HAP-1 (cell line): ENCODE data around the gene XYLT1.

ENCODE experiments used
- DNase-seq, 2 experiments: peaks; one replicate each; pipeline ENCODE4 v3.0.0-alpha.2; 2016 to 2020; ENCODE audit warnings: low spot score in 2 of 2
- H3K27me3 ChIP-seq: fragments of 250-450 bp; sonication (Bioruptor Pico); 2 replicates; pipeline ENCODE4 v1.5.1; 2020; ENCODE audit warnings: low read depth, mild to moderate bottlenecking, moderate library complexity
- H3K36me3 ChIP-seq: fragments of 250-450 bp; sonication (Bioruptor Pico); replicated peaks from 2 replicates; pipeline ENCODE4 v1.5.1; 2020; ENCODE audit warnings: mild to moderate bottlenecking
- H3K4me1 ChIP-seq: fragments of 250-450 bp; sonication (Bioruptor Pico); 2 replicates; pipeline ENCODE4 v1.5.1; 2020; ENCODE audit warnings: mild to moderate bottlenecking
- H3K4me3 ChIP-seq: fragments of 250-450 bp; sonication (Bioruptor Pico); 2 replicates; pipeline ENCODE4 v1.5.1; 2020; ENCODE audit warnings: mild to moderate bottlenecking, moderate library complexity
- H3K9me3 ChIP-seq: fragments of 250-450 bp; sonication (Bioruptor Pico); 2 replicates; pipeline ENCODE4 v1.5.1; 2020; ENCODE audit warnings: mild to moderate bottlenecking, moderate library complexity
- in situ Hi-C: fragments of 300-500 bp; cut with MboI; formaldehyde crosslinking; loops from 3 replicates; pipeline ENCODE4 v1.14.3; 2020; ENCODE audit warnings: low sequenced_read_pairs, inconsistent platforms, mixed read lengths

Gene XYLT1

DNA sequence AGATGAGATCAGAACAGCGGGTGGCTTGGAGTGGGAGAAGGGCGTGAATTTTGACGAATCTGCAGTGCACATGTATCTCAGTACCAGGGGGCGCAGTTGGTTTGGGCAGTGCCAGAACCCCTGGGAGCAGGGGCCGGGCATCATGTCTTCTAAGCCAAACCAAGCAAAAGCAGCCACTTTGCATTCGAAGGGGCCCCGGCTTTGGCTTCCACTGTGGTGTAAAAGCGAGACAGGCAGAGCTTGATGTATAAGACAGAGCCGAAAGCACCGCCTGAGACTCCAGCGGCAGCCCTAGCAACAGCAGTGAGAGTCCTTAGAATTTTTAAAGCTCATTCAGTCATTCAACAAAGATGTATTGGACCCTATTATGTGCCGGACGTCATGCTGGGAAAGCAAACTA, 3.8 kb upstream of the XYLT1 start:
- DNase-seq, result no peak
- in situ Hi-C loops, result no loop called here
- H3K27me3 ChIP-seq, result peaks cover 6% of the 10 kb centered on the region
- H3K36me3 ChIP-seq, result no peaks in the 10 kb centered on the region
- no peaks in the 10 kb centered on the region for H3K4me1 ChIP-seq
- no peak overlapping the region for H3K4me3 ChIP-seq
- no peaks in the 10 kb centered on the region for H3K9me3 ChIP-seq

DNA sequence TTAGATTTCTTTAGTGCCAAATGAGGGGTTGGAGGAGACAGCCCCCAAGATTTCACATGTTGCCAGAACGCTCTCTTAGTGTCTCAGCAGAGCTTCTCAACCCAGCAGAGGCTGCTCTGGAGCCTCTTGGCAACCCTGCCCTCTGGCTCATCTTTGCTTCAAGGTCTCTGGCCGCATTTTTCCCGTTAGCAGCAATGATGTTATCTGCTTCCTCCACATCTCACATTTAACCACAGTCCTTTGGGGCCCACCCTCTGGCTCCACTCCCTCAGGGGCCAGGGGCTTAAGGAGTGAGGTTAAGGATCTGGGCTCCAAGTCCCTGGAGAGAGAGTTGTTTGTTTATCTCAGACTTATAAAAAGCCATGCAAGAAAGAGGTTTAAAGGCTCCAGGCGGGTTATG, 3.3 kb upstream of the XYLT1 start:
- Histone ChIP-seq H3K4me1 (no peaks in the 10 kb centered on the region), H3K27me3 (peaks cover 6% of the 10 kb centered on the region), H3K9me3 (no peaks in the 10 kb centered on the region), H3K4me3 (no peak overlapping the region), H3K36me3 (no peaks in the 10 kb centered on the region)
- in situ Hi-C loops, result no loop called here
- DNase-seq, result no peak

DNA sequence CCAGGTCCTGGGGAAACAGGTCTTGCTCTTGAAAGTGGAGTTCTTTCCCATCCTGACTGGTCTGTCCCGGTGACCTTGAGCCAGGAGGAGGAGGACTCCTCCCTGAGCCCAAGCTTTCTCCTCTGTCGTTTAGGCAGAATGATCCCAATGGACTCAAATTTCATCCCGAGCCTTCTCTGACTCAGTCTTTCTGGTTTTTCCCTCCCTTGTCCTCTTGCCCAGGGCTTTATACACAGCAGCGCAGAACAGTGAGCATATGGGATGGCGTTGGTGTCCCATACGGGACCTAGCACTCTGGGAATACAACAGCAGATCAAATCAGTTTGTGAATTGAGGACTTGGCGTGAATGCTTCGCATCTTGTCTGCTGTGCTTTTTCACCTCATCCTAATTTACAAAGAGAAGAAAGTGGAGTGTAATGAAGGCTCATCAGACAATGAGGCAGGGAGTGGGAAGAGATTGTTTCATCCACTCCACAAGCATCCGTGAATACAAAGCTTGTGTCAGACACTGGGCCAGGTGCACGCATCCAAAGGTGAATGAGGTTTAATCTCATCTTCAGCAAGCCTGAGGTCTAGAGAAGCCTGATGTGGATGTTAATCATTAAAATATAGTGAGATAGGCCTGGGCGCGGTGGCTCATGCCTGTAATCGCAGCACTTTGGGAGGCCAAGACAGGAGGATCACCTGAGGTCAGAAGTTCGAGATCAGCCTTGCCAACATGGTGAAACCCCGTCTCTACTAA, 1.1 kb upstream of the XYLT1 start:
- Histone ChIP-seq H3K4me3 (no peak overlapping the region), H3K4me1 (no peaks in the 10 kb centered on the region), H3K36me3 (no peaks in the 10 kb centered on the region), H3K9me3 (no peaks in the 10 kb centered on the region), H3K27me3 (peaks cover 6% of the 10 kb centered on the region)
- in situ Hi-C loops, result no loop called here
- no peak for DNase-seq

DNA sequence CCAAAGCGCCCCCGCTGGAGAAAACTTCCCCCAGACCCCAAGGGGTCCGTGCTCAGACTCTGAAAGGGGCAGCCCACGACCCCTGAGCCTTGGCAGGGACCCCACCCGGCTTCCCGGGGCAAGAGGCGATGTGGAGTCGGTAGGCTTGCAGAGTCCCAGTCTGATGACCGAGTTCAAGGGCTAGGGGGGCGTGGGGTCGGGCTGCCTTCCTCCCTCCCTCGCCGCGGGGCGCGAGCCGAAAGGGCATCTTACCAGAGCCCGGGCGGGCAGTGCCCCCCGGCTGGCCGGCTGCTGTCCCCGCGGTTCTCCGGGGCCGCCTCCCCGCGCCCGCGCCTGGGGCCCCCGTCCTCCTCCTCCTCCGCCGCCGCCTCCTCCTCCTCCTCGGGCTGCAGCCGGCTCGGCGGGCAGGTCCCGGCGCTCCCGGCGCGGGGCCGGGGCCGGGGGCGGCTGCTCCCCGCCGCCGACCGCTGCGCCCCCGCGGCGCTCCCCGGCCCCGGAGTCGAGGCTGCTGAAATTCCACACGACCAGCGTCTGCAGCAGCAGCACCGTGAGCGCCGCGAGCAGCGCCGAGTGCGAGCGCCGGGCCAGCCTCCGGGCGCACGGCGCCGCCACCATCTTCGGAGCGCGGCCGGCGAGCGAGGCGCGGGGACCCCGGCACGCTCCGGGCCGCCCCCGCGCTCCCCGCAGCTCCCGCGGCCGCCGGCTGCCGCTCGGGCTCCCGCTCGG, 415 bp downstream of the XYLT1 start:
- H3K4me3 ChIP-seq, result no peak overlapping the region
- H3K4me1 ChIP-seq, result no peaks in the 10 kb centered on the region
- no peak for DNase-seq
- H3K36me3 ChIP-seq, result no peaks in the 10 kb centered on the region
- in situ Hi-C loops, result no loop called here
- no peaks in the 10 kb centered on the region for H3K9me3 ChIP-seq
- H3K27me3 ChIP-seq, result peaks cover 6% of the 10 kb centered on the region

DNA sequence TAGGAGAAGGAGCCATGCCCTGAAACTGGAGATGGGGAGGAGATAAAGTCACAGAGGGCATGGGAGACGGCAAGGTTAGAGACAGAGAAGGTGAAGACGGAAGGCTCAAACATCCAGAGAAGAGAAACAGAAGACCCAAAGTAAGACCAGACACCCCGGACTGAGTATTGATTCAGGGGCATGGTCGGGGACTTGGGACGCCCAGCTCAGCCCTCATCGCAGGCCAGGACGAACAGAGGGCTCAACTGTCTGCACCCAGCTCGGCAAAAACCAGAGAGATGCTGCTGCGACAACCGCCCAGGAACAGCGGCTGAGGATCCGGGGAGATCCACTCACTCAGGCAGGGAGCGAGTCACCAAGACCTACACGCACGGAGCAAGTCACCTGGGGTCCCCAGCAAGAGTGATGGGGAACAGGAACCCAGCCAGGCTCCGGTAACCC, 999 bp downstream of the XYLT1 start:
- H3K27me3 ChIP-seq, result peaks cover 6% of the 10 kb centered on the region
- in situ Hi-C loops, result no loop called here
- H3K4me1 ChIP-seq, result no peaks in the 10 kb centered on the region
- H3K36me3 ChIP-seq, result no peaks in the 10 kb centered on the region
- H3K9me3 ChIP-seq, result no peaks in the 10 kb centered on the region
- no peak overlapping the region for H3K4me3 ChIP-seq
- DNase-seq, result no peak

DNA sequence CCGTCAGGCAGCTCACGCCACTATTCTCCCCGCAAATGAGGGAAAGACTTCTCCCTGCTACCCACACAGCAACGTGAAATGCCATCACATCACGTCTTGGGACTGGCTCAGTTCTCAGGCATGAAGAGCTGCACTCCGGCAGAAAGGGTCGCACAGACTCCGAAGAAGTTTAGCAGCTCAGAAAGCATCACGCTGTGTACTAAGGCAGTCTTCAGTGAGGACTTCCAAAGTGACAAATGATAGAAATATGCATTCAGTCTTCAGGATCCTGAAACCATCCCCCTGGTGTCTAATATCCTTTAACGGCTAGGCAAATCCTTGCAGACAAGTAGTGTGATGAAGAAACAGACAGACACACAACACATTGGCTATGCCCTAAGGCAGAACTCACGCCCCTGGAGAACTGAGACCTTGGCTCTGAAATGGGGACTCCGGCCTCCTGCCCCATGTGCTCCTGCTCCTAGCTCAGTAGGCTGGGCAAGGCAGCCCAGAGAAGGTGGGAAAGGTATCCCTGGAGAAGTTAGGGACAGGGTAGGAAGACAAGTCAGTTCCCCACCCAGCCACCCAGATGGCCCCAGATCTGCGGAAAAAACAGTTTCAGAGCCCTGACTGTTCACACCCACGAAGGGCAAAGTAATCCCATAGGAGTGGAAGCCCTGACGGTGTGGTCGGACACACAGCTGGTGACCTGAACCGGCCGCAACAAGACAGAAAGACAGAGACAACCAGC, 1.6 kb downstream of the XYLT1 start:
- H3K36me3 ChIP-seq, result no peaks in the 10 kb centered on the region
- H3K4me1 ChIP-seq, result no peaks in the 10 kb centered on the region
- H3K4me3 ChIP-seq, result no peak overlapping the region
- no peak for DNase-seq
- H3K27me3 ChIP-seq, result peaks cover 6% of the 10 kb centered on the region
- no peaks in the 10 kb centered on the region for H3K9me3 ChIP-seq
- in situ Hi-C loops, result no loop called here

DNA sequence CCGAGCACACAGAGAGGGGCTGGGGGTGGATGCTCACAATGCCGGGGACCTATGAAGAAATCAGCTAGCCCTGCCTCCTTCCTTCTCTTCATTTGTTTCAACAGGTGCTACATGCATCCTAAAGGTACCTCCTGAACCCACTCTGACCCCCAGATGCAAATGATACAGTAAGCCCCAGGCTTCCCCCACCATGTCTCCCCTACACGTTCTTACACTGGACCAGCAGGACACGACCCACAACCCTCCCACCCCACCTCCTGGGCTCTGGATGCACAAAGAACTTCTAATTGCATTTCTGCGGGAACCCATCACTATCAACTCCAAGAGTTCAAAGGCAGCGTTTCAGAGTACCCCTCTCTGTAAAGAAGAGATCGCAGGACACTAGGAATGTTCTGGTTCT, 2.1 kb downstream of the XYLT1 start:
- in situ Hi-C loops, result no loop called here
- Histone ChIP-seq H3K27me3 (peaks cover 6% of the 10 kb centered on the region), H3K4me1 (no peaks in the 10 kb centered on the region), H3K4me3 (no peak overlapping the region), H3K9me3 (no peaks in the 10 kb centered on the region), H3K36me3 (no peaks in the 10 kb centered on the region)
- no peak for DNase-seq

DNA sequence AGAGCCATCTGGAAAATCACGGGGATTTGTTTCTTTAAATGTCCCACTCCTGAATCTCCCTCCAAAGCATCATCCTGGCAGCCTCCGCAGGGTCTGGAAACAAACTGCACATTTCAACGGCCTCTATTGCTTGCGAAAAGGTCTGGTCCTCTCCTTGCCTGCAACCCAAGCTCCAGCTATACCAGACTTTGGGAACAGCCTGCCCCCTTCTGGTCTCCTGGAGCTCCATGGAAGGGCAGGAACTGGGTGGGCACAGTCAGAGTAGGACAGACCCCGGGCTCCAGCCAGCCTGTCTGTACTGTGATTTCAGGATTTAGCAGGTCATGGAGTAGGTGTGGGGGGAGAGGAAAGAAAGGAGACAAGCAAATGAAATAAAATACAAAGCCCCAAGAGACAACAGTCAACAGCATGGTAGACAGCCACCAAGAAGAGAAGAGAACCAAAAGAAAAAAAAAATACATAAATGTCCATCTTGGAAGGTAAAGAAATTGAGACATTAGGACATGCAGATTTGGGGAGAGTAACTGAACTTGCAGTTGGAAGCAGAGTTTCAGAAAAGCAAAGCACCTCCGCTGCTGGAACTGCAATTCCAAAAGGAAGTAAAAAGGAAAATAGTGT, 2.7 kb downstream of the XYLT1 start:
- peaks cover 6% of the 10 kb centered on the region for H3K27me3 ChIP-seq
- no peaks in the 10 kb centered on the region for H3K4me1 ChIP-seq
- H3K4me3 ChIP-seq, result no peak overlapping the region
- H3K9me3 ChIP-seq, result no peaks in the 10 kb centered on the region
- DNase-seq, result no peak
- in situ Hi-C loops, result no loop called here
- no peaks in the 10 kb centered on the region for H3K36me3 ChIP-seq

DNA sequence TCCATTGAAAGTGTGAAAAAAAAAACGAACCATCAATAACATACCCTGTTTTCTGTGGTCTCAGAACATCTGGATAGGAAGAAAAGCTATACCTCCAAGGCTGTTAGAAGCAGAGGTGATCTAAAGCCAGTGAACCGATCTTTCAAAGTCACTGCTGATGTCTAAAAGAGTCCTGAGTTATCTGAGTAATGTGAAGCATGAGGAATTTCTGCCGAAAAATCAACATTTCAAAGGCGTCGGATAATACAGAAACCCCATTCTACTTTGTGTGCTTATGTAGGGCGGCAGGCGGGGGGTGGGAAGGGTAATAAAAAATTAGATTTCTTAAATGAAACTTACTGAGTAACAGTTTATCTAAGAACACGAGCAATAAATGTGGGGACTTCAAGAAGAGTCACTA, 3.9 kb downstream of the XYLT1 start:
- no peaks in the 10 kb centered on the region for H3K4me1 ChIP-seq
- H3K27me3 ChIP-seq, result peaks cover 6% of the 10 kb centered on the region

DNA sequence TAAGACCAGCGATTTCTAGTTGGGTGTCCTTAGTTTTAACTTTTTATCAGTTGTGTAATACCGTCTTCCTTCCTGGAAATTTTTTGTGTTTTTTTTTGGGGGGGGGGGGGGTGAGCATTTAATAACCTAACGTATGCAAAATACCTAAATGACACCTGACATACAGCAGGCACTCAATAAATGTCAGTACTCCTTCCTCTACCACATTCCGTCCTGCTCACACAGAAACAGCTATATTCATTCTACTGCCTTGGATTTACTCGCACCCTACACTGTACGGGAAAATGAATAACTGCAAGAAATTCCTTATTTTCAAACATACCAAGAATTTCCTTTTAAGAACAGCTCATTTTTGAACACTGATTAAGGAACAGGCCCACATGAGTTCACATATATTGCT, 5.3 kb downstream of the XYLT1 start:
- Histone ChIP-seq H3K27me3 (peaks cover 6% of the 10 kb centered on the region), H3K4me1 (no peaks in the 10 kb centered on the region), H3K36me3 (no peaks in the 10 kb centered on the region), H3K9me3 (no peaks in the 10 kb centered on the region), H3K4me3 (no peak overlapping the region)
- DNase-seq, result no peak
- in situ Hi-C loops, result no loop called here

More for the DNA sequence above, 3.9 kb downstream of the XYLT1 start:
- no peaks in the 10 kb centered on the region for H3K36me3 ChIP-seq
- H3K9me3 ChIP-seq, result no peaks in the 10 kb centered on the region
- no peak overlapping the region for H3K4me3 ChIP-seq
- DNase-seq, result no peak
- in situ Hi-C loops, result no loop called here

DNA sequence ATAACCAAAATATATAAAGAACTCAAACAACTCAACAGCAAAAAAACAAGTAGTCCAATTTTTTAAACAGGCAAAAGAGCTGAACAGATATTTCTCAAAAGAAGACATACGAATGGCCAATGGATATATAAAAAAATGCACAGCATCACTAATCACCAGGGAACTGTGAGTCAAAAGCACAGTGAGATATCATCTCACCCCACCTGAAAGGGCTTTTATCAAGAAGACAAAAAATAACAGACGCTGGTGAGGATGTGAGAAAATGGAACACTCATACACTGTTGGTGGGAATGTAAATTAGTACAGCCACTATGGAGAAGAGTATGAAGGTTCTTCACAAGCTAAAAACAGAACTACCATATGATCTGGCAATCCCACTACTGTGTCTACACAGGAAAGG, 7.4 kb downstream of the XYLT1 start:
- no peaks in the 10 kb centered on the region for H3K36me3 ChIP-seq
- no peaks in the 10 kb centered on the region for H3K4me1 ChIP-seq
- H3K9me3 ChIP-seq, result no peaks in the 10 kb centered on the region
- no peak for DNase-seq
- in situ Hi-C loops, result no loop called here
- no peaks in the 10 kb centered on the region for H3K27me3 ChIP-seq
- no peak overlapping the region for H3K4me3 ChIP-seq

DNA sequence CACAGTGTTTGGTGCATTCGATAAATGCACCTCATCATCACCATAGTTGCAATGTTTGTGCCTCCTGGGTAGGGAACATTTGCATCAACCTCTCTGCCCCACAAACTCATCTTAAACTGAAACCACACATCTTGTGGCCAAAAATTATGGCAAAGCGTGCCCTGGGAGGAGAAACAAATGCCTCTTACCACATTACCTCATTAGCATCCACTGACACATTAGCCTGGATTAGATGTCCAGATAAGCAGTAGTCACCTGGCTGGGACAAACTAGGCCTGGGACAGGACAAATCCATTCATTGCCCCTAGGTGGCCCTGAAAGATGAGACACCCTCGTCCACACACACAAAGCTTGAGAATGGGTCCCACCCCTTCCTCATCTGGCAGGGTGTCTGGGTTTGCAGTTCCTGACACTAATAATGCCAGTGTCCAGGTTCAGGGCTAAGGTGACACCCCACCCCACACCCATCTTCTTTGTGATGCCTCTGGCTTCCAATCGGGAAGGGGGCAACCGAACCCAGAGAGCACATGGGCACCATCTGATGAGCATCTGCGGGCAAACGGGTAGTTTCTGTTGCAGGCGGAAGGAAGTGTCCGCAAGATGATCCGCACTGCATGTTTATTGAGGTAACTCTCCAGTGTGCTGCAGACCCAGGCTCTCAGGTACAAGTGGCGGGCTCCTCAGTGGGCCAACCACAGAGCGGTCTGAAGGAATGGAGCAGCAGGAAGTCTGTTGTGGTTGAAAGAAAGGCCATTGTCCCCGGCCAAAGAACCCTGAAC, 8.6 kb downstream of the XYLT1 start:
- in situ Hi-C loops, result no loop called here
- Histone ChIP-seq H3K9me3 (no peaks in the 10 kb centered on the region), H3K4me1 (no peaks in the 10 kb centered on the region), H3K27me3 (no peaks in the 10 kb centered on the region), H3K36me3 (no peaks in the 10 kb centered on the region), H3K4me3 (no peak overlapping the region)
- DNase-seq, result no peak

DNA sequence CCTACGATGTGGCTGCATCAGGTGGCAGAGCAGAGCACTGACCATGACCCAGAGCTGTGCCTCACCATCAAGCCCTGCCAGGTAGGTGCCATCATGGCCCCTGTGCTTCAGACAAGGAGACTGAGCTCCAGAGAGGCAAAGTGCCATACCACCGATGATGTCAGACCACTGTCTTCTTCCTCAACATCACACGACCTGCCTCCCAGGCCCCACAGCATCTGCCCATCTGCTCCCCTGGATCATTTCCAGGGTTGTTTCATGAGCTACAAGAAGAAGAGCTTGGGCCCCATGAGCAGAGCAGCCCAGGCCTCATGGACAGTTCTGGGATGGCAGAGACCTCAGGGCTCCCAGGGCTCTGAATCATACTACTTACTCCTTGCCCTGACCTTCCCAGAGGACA, 9.9 kb downstream of the XYLT1 start:
- in situ Hi-C loops, result no loop called here
- Histone ChIP-seq H3K36me3 (no peaks in the 10 kb centered on the region), H3K9me3 (no peaks in the 10 kb centered on the region), H3K4me3 (no peak overlapping the region), H3K27me3 (no peaks in the 10 kb centered on the region), H3K4me1 (no peaks in the 10 kb centered on the region)
- no peak for DNase-seq
